Neural progenitor cell (in vitro differentiated cells): ENCODE results near the gene SART1. TPM values are rescaled to one million over a fixed set of nuclear protein-coding genes. Genes with fewer than 3 reads are reported as not detected.

Experiments used
- DNase-seq: peaks from one replicate; pipeline ENCODE4 v3.0.0-alpha.2; 2016; ENCODE audit warnings: low spot score
- H2AFZ ChIP-seq: fragments of 200-600 bp; sonication (generic); replicated peaks from 2 replicates; pipeline ENCODE4 v1.6.1; 2016; ENCODE audit warnings: antibody characterized with exemption
- H3F3A ChIP-seq: fragments of 200-600 bp; sonication (generic); 2 replicates; pipeline ENCODE4 v1.6.1; 2016; ENCODE audit warnings: antibody characterized with exemption, low read depth
- H3K27ac ChIP-seq: fragments of 200-600 bp; sonication (generic); 2 replicates; pipeline ENCODE4 v1.5.1; 2016; ENCODE audit warnings: mild to moderate bottlenecking
- H3K27me3 ChIP-seq: fragments of 200-600 bp; sonication (generic); 2 replicates; pipeline ENCODE4 v1.6.1; 2016; ENCODE audit warnings: mild to moderate bottlenecking, moderate library complexity
- H3K36me3 ChIP-seq: fragments of 200-600 bp; sonication (generic); 2 replicates; pipeline ENCODE4 v1.5.1; 2016
- H3K4me1 ChIP-seq: fragments of 200-600 bp; sonication (generic); 2 replicates; pipeline ENCODE4 v1.6.1; 2016; ENCODE audit warnings: mixed run types
- H3K4me2 ChIP-seq: fragments of 200-600 bp; sonication (generic); 2 replicates; pipeline ENCODE4 v1.6.1; 2016
- H3K4me3 ChIP-seq: fragments of 200-600 bp; sonication (generic); 2 replicates; pipeline ENCODE4 v1.5.1; 2016
- H3K79me2 ChIP-seq: fragments of 200-600 bp; sonication (generic); 2 replicates; pipeline ENCODE4 v1.6.1; 2016; ENCODE audit warnings: low read depth
- H3K9ac ChIP-seq: fragments of 200-600 bp; sonication (generic); 2 replicates; pipeline ENCODE4 v1.6.1; 2016
- H3K9me3 ChIP-seq: fragments of 200-600 bp; sonication (generic); 2 replicates; pipeline ENCODE4 v1.5.1; 2016; ENCODE audit warnings: low read depth
- H4K20me1 ChIP-seq: fragments of 200-600 bp; sonication (generic); 2 replicates; pipeline ENCODE4 v1.6.1; 2016; ENCODE audit warnings: low read depth
- H3K27ac Mint-ChIP-seq: 3 replicates; pipeline ENCODE4 v1.8.0; 2021; ENCODE audit warnings: mixed read lengths
- H3K27me3 Mint-ChIP-seq: 2 replicates; pipeline ENCODE4 v1.8.0; 2022; ENCODE audit warnings: low read depth, mild to moderate bottlenecking, inconsistent platforms, moderate library complexity, mixed read lengths; ENCODE audit not compliant: insufficient read depth
- H3K36me3 Mint-ChIP-seq: 3 replicates; pipeline ENCODE4 v1.8.0; 2021; ENCODE audit warnings: mixed read lengths
- H3K4me1 Mint-ChIP-seq: 3 replicates; pipeline ENCODE4 v1.8.0; 2021; ENCODE audit warnings: mixed read lengths
- H3K4me3 Mint-ChIP-seq: 3 replicates; pipeline ENCODE4 v1.8.0; 2021; ENCODE audit warnings: mild to moderate bottlenecking, moderate library complexity, mixed read lengths
- H3K9me3 Mint-ChIP-seq: 3 replicates; pipeline ENCODE4 v1.8.0; 2020; ENCODE audit warnings: mixed read lengths
- EZH2 ChIP-seq: fragments of 200-600 bp; sonication (generic); IDR thresholded peaks from 2 replicates; pipeline ENCODE4 v1.6.1; 2017; ENCODE audit warnings: antibody characterized with exemption, mild to moderate bottlenecking, moderate library complexity
- EZH2phosphoT487 ChIP-seq: fragments of 200-600 bp; sonication (generic); IDR thresholded peaks from 2 replicates; pipeline ENCODE4 v1.6.1; 2017; ENCODE audit warnings: antibody characterized with exemption
- total RNA-seq: library from RNA; depleted of rRNA; stranded (reverse); fragments of >200 nt; gene quantifications from 2 replicates; pipeline ENCODE4 v1.2.3, GENCODE V29; 2015; ENCODE audit warnings: low replicate concordance
- TF ChIP-seq, protein P1 (sequence below): fragments of 200-600 bp; sonication (generic); IDR thresholded peaks from 2 replicates; pipeline ENCODE4 v1.5.1; 2017; ENCODE audit warnings: antibody characterized with exemption, mild to moderate bottlenecking

SART1 gene
- total RNA-seq, 1 donor from 2014 or later: 8.6 TPM

GRCh38 chr11:65942531-65942930, 19.0 kb upstream of the SART1 start:
- no peaks in the 10 kb centered on the region for H3K9me3 ChIP-seq
- Mint-ChIP-seq H3K27me3 (peaks cover 6% of the 10 kb centered on the region), H3K4me3 (no peak overlapping the region), H3K9me3 (no peaks in the 10 kb centered on the region), H3K36me3 (no peaks in the 10 kb centered on the region), H3K4me1 (peaks cover 52% of the 10 kb centered on the region), H3K27ac (peak overlapping the region; percentile 6)
- no peak overlapping the region for H3K9ac ChIP-seq
- no peak overlapping the region for H3K4me3 ChIP-seq
- DNase-seq: no peak
- no peak overlapping the region for H3K4me2 ChIP-seq
- no peaks in the 10 kb centered on the region for H3K27me3 ChIP-seq
- H2AFZ ChIP-seq: no peak overlapping the region
- H3F3A ChIP-seq: peaks cover 14% of the 10 kb centered on the region
- H3K4me1 ChIP-seq: peaks cover 15% of the 10 kb centered on the region
- no peak overlapping the region for H3K27ac ChIP-seq
- no peaks in the 10 kb centered on the region for H3K79me2 ChIP-seq
- TF ChIP-seq, protein P1, sequence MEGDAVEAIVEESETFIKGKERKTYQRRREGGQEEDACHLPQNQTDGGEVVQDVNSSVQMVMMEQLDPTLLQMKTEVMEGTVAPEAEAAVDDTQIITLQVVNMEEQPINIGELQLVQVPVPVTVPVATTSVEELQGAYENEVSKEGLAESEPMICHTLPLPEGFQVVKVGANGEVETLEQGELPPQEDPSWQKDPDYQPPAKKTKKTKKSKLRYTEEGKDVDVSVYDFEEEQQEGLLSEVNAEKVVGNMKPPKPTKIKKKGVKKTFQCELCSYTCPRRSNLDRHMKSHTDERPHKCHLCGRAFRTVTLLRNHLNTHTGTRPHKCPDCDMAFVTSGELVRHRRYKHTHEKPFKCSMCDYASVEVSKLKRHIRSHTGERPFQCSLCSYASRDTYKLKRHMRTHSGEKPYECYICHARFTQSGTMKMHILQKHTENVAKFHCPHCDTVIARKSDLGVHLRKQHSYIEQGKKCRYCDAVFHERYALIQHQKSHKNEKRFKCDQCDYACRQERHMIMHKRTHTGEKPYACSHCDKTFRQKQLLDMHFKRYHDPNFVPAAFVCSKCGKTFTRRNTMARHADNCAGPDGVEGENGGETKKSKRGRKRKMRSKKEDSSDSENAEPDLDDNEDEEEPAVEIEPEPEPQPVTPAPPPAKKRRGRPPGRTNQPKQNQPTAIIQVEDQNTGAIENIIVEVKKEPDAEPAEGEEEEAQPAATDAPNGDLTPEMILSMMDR: no peak
- no peak for TF ChIP-seq EZH2
- no peak for TF ChIP-seq EZH2phosphoT487
- no peaks in the 10 kb centered on the region for H4K20me1 ChIP-seq
- no peaks in the 10 kb centered on the region for H3K36me3 ChIP-seq

DNA sequence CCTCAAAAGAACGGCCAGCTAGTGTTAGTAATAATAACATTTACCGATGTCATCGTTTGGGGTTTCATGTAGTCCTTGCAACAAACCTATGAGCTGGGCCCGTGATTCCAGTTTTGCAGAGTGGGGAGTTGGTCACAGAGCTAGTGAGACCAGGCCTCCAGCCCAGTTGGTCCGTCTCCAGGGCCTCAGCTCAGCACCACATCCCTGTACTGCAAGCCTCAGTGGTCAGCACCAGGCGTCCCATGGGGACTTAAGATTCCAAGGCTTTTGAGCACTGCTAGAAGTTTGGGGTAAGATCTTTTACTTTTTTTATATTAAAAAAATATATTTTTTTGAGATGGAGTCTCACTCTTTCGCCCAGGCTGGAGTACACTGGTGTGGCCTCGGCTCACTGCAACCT, 17.3 kb upstream of the SART1 start:
- Mint-ChIP-seq H3K9me3 (no peaks in the 10 kb centered on the region), H3K27ac (peak overlapping the region; percentile 95), H3K4me3 (no peak overlapping the region), H3K4me1 (peaks cover 42% of the 10 kb centered on the region), H3K27me3 (peaks cover 12% of the 10 kb centered on the region), H3K36me3 (no peaks in the 10 kb centered on the region)
- Histone ChIP-seq H3K79me2 (no peaks in the 10 kb centered on the region), H4K20me1 (no peaks in the 10 kb centered on the region), H3K4me1 (peaks cover 15% of the 10 kb centered on the region), H3F3A (peaks cover 8% of the 10 kb centered on the region), H3K9ac (no peak overlapping the region), H3K27ac (no peak overlapping the region), H2AFZ (no peak overlapping the region), H3K27me3 (no peaks in the 10 kb centered on the region), H3K4me3 (no peak overlapping the region), H3K4me2 (no peak overlapping the region), H3K9me3 (no peaks in the 10 kb centered on the region), H3K36me3 (no peaks in the 10 kb centered on the region)
- no peak for DNase-seq
- TF ChIP-seq, protein P1: no peak
- TF ChIP-seq EZH2: no peak
- no peak for TF ChIP-seq EZH2phosphoT487

- no peaks in the 10 kb centered on the region for H3K79me2 ChIP-seq
- TF ChIP-seq EZH2 (no peak), EZH2phosphoT487 (no peak)
- TF ChIP-seq, protein P1: no peak
- Mint-ChIP-seq H3K36me3 (no peaks in the 10 kb centered on the region), H3K9me3 (no peaks in the 10 kb centered on the region), H3K27ac (peak overlapping the region; percentile 96), H3K4me1 (peaks cover 42% of the 10 kb centered on the region), H3K27me3 (peaks cover 12% of the 10 kb centered on the region), H3K4me3 (peak overlapping the region; percentile 81)
- H3K4me2 ChIP-seq: no peak overlapping the region
- no peaks in the 10 kb centered on the region for H3K27me3 ChIP-seq
- H3K36me3 ChIP-seq: no peaks in the 10 kb centered on the region
- no peaks in the 10 kb centered on the region for H3K9me3 ChIP-seq
- peak overlapping the region; percentile 9 for H3K27ac ChIP-seq
- no peaks in the 10 kb centered on the region for H4K20me1 ChIP-seq
- DNase-seq: no peak
- no peak overlapping the region for H3K4me3 ChIP-seq
- H3K4me1 ChIP-seq: peaks cover 15% of the 10 kb centered on the region
- H2AFZ ChIP-seq: no peak overlapping the region
- H3F3A ChIP-seq: peaks cover 8% of the 10 kb centered on the region
- no peak overlapping the region for H3K9ac ChIP-seq
These were observed 16.8 kb upstream of the SART1 start for GRCh38 chr11:65944767-65945166.
